Osteoblast (primary cell): ENCODE data around the gene B3GNT5. TPM values are rescaled to one million over a fixed set of nuclear protein-coding genes. Genes with fewer than 3 reads are reported as not detected.

Source experiments
- DNase-seq: peaks from one replicate; pipeline ENCODE4 v3.0.0; 2011; ENCODE audit warnings: low spot score, mixed read lengths; ENCODE audit not compliant: insufficient read length; ENCODE audit errors: missing footprints
- H2AFZ ChIP-seq: 2 replicates; pipeline ENCODE4 v1.6.0; 2011; ENCODE audit warnings: mild to moderate bottlenecking, low read length
- H3K27ac ChIP-seq: 2 replicates; pipeline ENCODE4 v1.5.1; 2011; ENCODE audit warnings: mild to moderate bottlenecking, low read depth, low read length, moderate library complexity
- H3K27me3 ChIP-seq: 2 replicates; pipeline ENCODE4 v1.6.0; 2012; ENCODE audit warnings: mild to moderate bottlenecking, control low read depth, inconsistent platforms, low read length, moderate library complexity; ENCODE audit not compliant: insufficient read depth
- H3K36me3 ChIP-seq: 2 replicates; pipeline ENCODE4 v1.5.1; 2011; ENCODE audit warnings: mild to moderate bottlenecking, low read length, control low read depth, moderate library complexity; ENCODE audit not compliant: insufficient read depth
- H3K4me1 ChIP-seq: 2 replicates; pipeline ENCODE4 v1.5.1; 2011; ENCODE audit warnings: mild to moderate bottlenecking, low read length, control low read depth, moderate library complexity; ENCODE audit not compliant: insufficient read depth
- H3K4me2 ChIP-seq: 2 replicates; pipeline ENCODE4 v1.6.0; 2011; ENCODE audit warnings: mild to moderate bottlenecking, low read length; ENCODE audit not compliant: insufficient read depth
- H3K4me3 ChIP-seq: fragments of 200-600 bp; sonication (generic); 3 replicates; pipeline ENCODE4 v1.5.1; 2012; ENCODE audit warnings: mild to moderate bottlenecking, low read length, inconsistent platforms; ENCODE audit not compliant: insufficient read depth
- H3K79me2 ChIP-seq: 2 replicates; pipeline ENCODE4 v1.6.0; 2012; ENCODE audit warnings: mild to moderate bottlenecking, low read length, control low read depth, inconsistent platforms; ENCODE audit not compliant: insufficient read depth
- H3K9me3 ChIP-seq: 2 replicates; pipeline ENCODE4 v1.5.1; 2011; ENCODE audit warnings: low read depth, low read length, control low read depth
- H4K20me1 ChIP-seq: 2 replicates; pipeline ENCODE4 v1.6.0; 2012; ENCODE audit warnings: mild to moderate bottlenecking, low read length, control low read depth; ENCODE audit not compliant: insufficient read depth
- CTCF ChIP-seq: IDR thresholded peaks from 2 replicates; pipeline ENCODE4 v1.5.1; 2011; ENCODE audit warnings: mild to moderate bottlenecking, low read depth, low read length, moderate library complexity; ENCODE audit errors: extremely low read depth
- total RNA-seq: library from RNA; depleted of rRNA; stranded (reverse); fragments of >200 nt; gene quantifications from 2 replicates; pipeline ENCODE4 v1.2.3, GENCODE V29; 2012

B3GNT5 gene
- total RNA-seq, 1 donor = 0.36 TPM

- no peaks in the 10 kb centered on the region for H4K20me1 ChIP-seq
- peaks cover 4% of the 10 kb centered on the region for H3K27me3 ChIP-seq
- TF ChIP-seq CTCF = no peak
- no peak overlapping the region for H3K4me2 ChIP-seq
- no peaks in the 10 kb centered on the region for H3K4me1 ChIP-seq
- H3K36me3 ChIP-seq = no peaks in the 10 kb centered on the region
- DNase-seq = no peak
- no peaks in the 10 kb centered on the region for H3K79me2 ChIP-seq
- H2AFZ ChIP-seq = no peak overlapping the region
- H3K27ac ChIP-seq = no peak overlapping the region
- no peaks in the 10 kb centered on the region for H3K9me3 ChIP-seq
- no peak overlapping the region for H3K4me3 ChIP-seq
Observed at GRCh38 chr3:183210341-183210740, 42.7 kb upstream of the B3GNT5 start.

- Histone ChIP-seq H3K79me2 (no peaks in the 10 kb centered on the region), H3K4me1 (no peaks in the 10 kb centered on the region), H3K27me3 (peaks cover 3% of the 10 kb centered on the region), H3K36me3 (no peaks in the 10 kb centered on the region), H3K4me3 (no peak overlapping the region), H3K4me2 (no peak overlapping the region), H2AFZ (no peak overlapping the region), H3K27ac (no peak overlapping the region), H3K9me3 (no peaks in the 10 kb centered on the region), H4K20me1 (no peaks in the 10 kb centered on the region)
- DNase-seq = no peak
- TF ChIP-seq CTCF = no peak
Observed at GRCh38 chr3:183210862-183211341, 42.2 kb upstream of the B3GNT5 start.

- no peak overlapping the region for H2AFZ ChIP-seq
- H4K20me1 ChIP-seq = no peaks in the 10 kb centered on the region
- no peak overlapping the region for H3K4me2 ChIP-seq
- H3K27me3 ChIP-seq = no peaks in the 10 kb centered on the region
- no peaks in the 10 kb centered on the region for H3K79me2 ChIP-seq
- no peak overlapping the region for H3K27ac ChIP-seq
- H3K9me3 ChIP-seq = no peaks in the 10 kb centered on the region
- no peaks in the 10 kb centered on the region for H3K36me3 ChIP-seq
- no peak overlapping the region for H3K4me3 ChIP-seq
- H3K4me1 ChIP-seq = no peaks in the 10 kb centered on the region
- no peak for DNase-seq
- TF ChIP-seq CTCF = no peak
Observed at GRCh38 chr3:183211352-183211751, 41.7 kb upstream of the B3GNT5 start.

- no peaks in the 10 kb centered on the region for H3K36me3 ChIP-seq
- no peak for TF ChIP-seq CTCF
Observed at GRCh38 chr3:183212096-183212495, 41.0 kb upstream of the B3GNT5 start.

More at GRCh38 chr3:183212096-183212495, 41.0 kb upstream of the B3GNT5 start:
- Histone ChIP-seq H3K9me3 (no peaks in the 10 kb centered on the region), H3K4me2 (no peak overlapping the region), H3K79me2 (no peaks in the 10 kb centered on the region), H3K4me3 (no peak overlapping the region), H3K27ac (no peak overlapping the region), H3K27me3 (no peaks in the 10 kb centered on the region), H3K4me1 (no peaks in the 10 kb centered on the region), H4K20me1 (no peaks in the 10 kb centered on the region), H2AFZ (no peak overlapping the region)
- DNase-seq = no peak
